BJ (cell line): ENCODE results near the gene ST6GALNAC6. TPM values are rescaled to one million over a fixed set of nuclear protein-coding genes. Genes with fewer than 3 reads are reported as not detected.

Experiments
- CTCF ChIA-PET: fragments of 350-600 bp; formaldehyde crosslinking; extraction: SDS; loops from one replicate; lab custom pipeline; 2021; ENCODE audit warnings: antibody characterized with exemption, inconsistent platforms; lab: Yijun Ruan, JAX
- POLR2A ChIA-PET: fragments of 300-600 bp; sonication (Branson Sonifier 250); formaldehyde crosslinking; extraction: SDS; loops from one replicate; lab custom pipeline; 2021; ENCODE audit warnings: antibody characterized with exemption; lab: Charles Lee
- DNase-seq: peaks from one replicate; pipeline ENCODE4 v3.0.0-alpha.2; 2011; ENCODE audit warnings: low read depth
- H3K27me3 ChIP-seq: 2 replicates; pipeline ENCODE4 v1.6.0; 2011; ENCODE audit warnings: low read length; ENCODE audit not compliant: control insufficient read depth, insufficient read depth
- H3K36me3 ChIP-seq: 2 replicates; pipeline ENCODE4 v1.5.1; 2011; ENCODE audit warnings: low read length; ENCODE audit not compliant: control insufficient read depth, insufficient read depth
- H3K4me3 ChIP-seq: 2 replicates; pipeline ENCODE4 v1.5.1; 2011; ENCODE audit warnings: low read depth, mild to moderate bottlenecking, control low read depth, low read length
- CTCF ChIP-seq: IDR thresholded peaks from 2 replicates; pipeline ENCODE4 v1.5.1; 2011; ENCODE audit warnings: low read depth, mild to moderate bottlenecking, control low read depth, inconsistent platforms, low read length, moderate library complexity; ENCODE audit not compliant: insufficient read depth
- polyA plus RNA-seq: library from polyadenylated mRNA; depleted of rRNA; stranded (reverse); fragments of >200 nt; gene quantifications from 2 replicates; pipeline ENCODE4 v1.2.3, GENCODE V29; 2011

The ST6GALNAC6 gene
- polyA plus RNA-seq, 1 experiment, result 78.3 TPM

GRCh38 chr9:127862075-127863011 lies 37.1 kb downstream of the ST6GALNAC6 start:
- ChIA-PET POLR2A (no interaction called here), CTCF (interaction anchor here (1.4 to 4.6 kb wide), 4 partner anchors 8 to 127 kb away, joined by 5 to 18 read pairs (median 14); partner anchors contain the start of genes ENG and TOR2A)
- Histone ChIP-seq H3K4me3 (no peak overlapping the region), H3K36me3 (peaks cover 2% of the 10 kb centered on the region), H3K27me3 (no peaks in the 10 kb centered on the region)
- DNase-seq, result no peak
- no peak for TF ChIP-seq CTCF

GRCh38 chr9:127860779-127861178 lies 38.6 kb downstream of the ST6GALNAC6 start:
- no peak for DNase-seq

GRCh38 chr9:127860260-127860659 lies 39.1 kb downstream of the ST6GALNAC6 start:
- no peak overlapping the region for H3K4me3 ChIP-seq
- H3K36me3 ChIP-seq, result no peaks in the 10 kb centered on the region
- ChIA-PET CTCF (interaction anchor here (0.6 to 3.4 kb wide), 3 partner anchors 10 to 220 kb away, joined by 3 to 17 read pairs (median 3); no protein-coding TSS in a partner anchor), POLR2A (no interaction called here)
- H3K27me3 ChIP-seq, result no peaks in the 10 kb centered on the region
- DNase-seq, result no peak
- no peak for TF ChIP-seq CTCF

More at GRCh38 chr9:127860779-127861178, 38.6 kb downstream of the ST6GALNAC6 start:
- ChIA-PET CTCF (interaction anchor here (0.8 to 4.6 kb wide), 4 partner anchors 7 to 97 kb away, joined by 3 to 18 read pairs (median 10); partner anchors contain the start of gene ENG), POLR2A (no interaction called here)
- Histone ChIP-seq H3K27me3 (no peaks in the 10 kb centered on the region), H3K36me3 (no peaks in the 10 kb centered on the region), H3K4me3 (no peak overlapping the region)
- TF ChIP-seq CTCF, result no peak

GRCh38 chr9:127858041-127858512 lies 41.3 kb downstream of the ST6GALNAC6 start:
- POLR2A ChIA-PET, result no interaction called here
- DNase-seq, result no peak
- TF ChIP-seq CTCF, result no peak
- H3K27me3 ChIP-seq, result no peaks in the 10 kb centered on the region
- no peak overlapping the region for H3K4me3 ChIP-seq
- CTCF ChIA-PET, result no interaction called here
- H3K36me3 ChIP-seq, result no peaks in the 10 kb centered on the region

- Histone ChIP-seq H3K4me3 (no peak overlapping the region), H3K27me3 (no peaks in the 10 kb centered on the region), H3K36me3 (no peaks in the 10 kb centered on the region)
- CTCF ChIA-PET, result no interaction called here
- POLR2A ChIA-PET, result no interaction called here
- DNase-seq, result no peak
- no peak for TF ChIP-seq CTCF
Measured at GRCh38 chr9:127857278-127857677, 42.1 kb downstream of the ST6GALNAC6 start.
